Stimulated activated CD8-positive, alpha-beta memory T cell treated with anti-CD3 and anti-CD28 coated beads, Interleukin-7, amount 100 ng/mL, for 4 hours (primary cell): ENCODE measurements around the gene GAREM2.

Source experiments
- DNase-seq, 2 donors: peaks; one replicate each; pipeline ENCODE4 v3.0.0-alpha.2; 2020; ENCODE audit warnings: low read depth in 2 of 2

GAREM2 gene

GRCh38 chr2:26169681-26170414 is 3.0 kb upstream of the GAREM2 start:
- DNase-seq: no peak

- DNase-seq: no peak
These were observed 2.1 kb upstream of the GAREM2 start for GRCh38 chr2:26170795-26171194.

DNA sequence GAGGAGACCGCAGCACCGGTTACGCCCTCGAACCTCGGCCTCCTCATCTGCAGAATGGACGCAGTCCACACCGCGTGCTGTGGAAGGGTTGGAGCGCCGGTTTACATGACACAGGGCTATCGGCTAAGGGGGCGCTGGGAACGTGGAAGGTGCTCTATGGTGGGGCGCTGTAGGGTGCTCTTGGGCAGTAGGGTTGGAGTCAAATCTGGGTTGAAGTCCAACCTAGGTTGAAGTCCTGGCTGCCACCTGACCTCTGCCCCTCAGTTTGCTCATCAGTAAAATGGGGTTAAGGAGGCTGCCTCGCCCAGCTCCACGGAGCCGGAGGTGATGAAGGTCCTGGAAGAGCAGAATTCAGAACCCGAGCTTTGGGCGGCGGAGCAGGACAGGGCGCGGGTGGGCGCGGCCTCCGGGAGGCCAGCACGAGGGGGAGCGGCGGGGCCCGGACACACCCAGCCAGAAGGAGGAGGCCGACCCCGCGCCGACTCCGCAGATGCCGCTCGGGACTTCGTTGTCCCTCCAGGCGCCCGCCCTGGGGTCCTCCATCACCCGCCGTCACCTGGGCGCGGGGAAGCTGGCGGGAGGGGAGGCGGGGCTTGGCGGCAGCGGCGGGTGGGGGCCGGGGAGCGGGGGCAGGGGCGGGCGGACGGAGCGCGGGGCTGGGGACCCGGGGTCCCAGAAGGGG is 558 bp upstream of the GAREM2 start:
- no peak for DNase-seq

GRCh38 chr2:26173776-26174482 is 1.0 kb downstream of the GAREM2 start:
- DNase-seq: no peak

- no peak for DNase-seq
These were observed 2.0 kb downstream of the GAREM2 start for GRCh38 chr2:26174691-26175465.

GRCh38 chr2:26175466-26176278 is 2.8 kb downstream of the GAREM2 start:
- no peak for DNase-seq

- DNase-seq: no peak
These were observed 3.4 kb downstream of the GAREM2 start for GRCh38 chr2:26176279-26176615.

DNA sequence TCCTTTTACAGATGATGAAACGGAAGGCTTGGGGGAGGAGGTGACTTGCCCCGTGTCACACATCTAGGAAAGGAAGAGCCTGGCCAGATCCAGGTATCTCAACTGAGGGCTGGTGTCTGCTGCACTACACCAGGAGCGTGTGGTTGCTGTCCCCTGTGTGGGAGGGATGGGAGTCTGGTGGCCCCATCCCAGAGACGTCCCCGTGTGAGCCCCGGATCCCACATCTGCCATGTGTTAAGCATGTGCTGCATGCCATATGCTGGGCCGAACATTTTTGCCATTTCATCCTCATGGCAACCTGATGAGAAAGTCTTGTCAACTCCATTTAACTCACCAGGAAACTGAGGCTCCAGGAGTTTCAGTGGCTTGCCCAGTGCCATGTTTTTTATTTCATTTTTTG is 4.2 kb downstream of the GAREM2 start:
- DNase-seq: no peak

GRCh38 chr2:26178246-26178645 is 5.4 kb downstream of the GAREM2 start:
- DNase-seq: no peak

DNA sequence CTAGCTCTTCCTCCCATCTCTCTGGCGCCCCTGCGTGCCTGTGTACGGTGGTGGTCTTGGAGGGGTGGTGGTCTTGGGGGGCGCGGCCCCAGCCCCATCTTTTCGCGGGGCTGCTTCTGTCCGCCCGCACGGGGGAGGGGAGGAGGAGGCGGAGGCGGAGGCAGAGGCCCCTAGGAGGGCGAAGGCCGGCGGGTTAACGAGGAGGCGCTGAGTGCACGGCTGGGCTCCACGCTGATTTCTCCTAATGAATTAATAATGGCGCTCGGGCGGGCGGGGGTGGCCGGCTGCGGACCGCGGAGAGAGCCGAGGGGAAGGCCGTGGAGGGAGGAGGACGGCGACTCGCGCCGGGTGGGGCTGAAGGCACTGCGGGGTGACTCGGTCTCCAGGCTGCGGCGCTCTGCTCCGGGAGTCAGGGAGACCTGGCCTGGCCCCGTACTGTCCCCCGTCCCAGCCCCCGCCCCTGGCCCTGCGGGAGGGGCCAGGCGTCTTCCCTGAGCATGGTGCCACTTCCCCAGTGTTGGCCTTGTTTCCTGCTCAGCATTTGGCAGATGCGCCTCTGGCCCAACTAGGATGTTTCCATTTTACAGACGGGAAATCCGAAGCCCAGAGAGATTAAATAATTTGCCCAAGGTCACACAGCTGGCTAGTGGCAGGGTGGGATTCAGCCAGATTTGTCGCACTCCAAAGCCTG is 6.0 kb downstream of the GAREM2 start:
- DNase-seq: no peak

GRCh38 chr2:26179446-26179913 is 6.6 kb downstream of the GAREM2 start:
- DNase-seq: no peak

DNA sequence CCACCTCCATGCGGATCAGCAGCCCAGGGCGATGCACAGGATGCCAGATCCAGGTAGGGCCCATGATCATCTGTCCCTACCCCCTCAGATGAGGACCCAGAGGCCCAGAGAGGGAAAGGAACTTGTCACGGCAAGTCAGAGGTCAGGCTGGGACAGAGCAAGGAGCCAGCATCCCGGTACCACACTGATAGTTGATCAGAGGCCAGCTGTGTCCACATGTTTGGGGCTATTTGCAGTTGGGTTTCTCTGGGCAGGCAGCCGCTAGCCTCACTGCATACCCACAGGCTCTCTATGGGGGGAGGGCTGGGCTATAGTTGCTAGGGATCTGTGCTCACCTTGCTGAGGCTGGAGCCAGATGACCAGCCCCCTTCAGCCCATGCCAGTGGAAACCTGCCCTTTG is 9.6 kb downstream of the GAREM2 start:
- DNase-seq: no peak

DNA sequence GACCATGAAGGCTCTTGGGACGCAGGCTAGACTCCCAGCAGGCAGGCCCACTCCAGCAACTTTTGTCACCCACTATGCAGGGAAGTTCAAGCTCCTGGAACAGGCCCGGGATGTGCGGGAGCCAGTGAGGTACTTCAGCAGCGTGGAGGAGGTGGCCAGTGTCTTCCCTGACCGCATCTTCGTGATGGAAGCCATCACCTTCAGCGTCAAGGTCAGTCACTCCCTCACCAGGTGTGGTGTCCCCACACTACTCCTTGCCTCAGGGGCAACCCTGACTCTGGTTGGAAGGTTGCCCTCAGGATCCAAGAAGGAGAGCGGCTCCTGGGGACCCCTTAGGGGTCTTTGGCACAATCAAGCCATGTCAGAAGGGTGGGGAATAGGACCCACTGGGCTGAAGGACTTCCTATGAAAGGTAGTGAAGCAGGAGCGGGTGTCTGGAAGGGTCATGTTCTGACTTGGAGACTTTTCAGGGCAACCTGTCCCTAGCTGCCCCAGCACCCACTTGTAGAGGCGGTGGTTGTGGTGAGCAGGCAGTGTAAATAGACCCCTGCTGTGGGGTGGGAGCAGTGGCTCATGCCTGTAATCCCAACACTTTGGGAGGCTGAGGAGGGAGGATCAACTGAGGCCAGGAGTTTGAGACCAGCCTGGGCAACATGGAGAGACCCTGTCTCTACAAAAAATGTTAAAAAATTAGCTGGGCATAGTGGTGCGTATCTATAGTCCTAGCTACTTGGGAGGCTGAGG is 10.2 kb downstream of the GAREM2 start:
- no peak for DNase-seq

DNA sequence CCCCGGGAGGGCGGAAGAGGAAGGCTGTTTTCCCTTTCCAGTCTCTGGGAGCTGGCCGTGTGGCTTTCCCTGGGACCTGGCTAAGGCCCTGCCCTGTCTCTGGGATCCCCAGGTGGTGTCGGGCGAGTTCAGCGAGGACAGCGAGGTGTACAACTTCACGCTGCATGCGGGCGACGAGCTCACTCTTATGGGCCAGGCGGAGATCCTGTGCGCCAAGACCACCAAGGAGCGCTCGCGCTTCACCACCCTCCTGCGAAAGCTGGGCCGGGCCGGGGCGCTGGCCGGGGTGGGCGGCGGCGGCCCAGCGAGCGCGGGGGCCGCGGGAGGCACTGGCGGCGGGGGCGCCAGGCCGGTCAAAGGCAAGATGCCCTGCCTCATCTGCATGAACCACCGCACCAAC is 11.2 kb downstream of the GAREM2 start:
- no peak for DNase-seq

DNA sequence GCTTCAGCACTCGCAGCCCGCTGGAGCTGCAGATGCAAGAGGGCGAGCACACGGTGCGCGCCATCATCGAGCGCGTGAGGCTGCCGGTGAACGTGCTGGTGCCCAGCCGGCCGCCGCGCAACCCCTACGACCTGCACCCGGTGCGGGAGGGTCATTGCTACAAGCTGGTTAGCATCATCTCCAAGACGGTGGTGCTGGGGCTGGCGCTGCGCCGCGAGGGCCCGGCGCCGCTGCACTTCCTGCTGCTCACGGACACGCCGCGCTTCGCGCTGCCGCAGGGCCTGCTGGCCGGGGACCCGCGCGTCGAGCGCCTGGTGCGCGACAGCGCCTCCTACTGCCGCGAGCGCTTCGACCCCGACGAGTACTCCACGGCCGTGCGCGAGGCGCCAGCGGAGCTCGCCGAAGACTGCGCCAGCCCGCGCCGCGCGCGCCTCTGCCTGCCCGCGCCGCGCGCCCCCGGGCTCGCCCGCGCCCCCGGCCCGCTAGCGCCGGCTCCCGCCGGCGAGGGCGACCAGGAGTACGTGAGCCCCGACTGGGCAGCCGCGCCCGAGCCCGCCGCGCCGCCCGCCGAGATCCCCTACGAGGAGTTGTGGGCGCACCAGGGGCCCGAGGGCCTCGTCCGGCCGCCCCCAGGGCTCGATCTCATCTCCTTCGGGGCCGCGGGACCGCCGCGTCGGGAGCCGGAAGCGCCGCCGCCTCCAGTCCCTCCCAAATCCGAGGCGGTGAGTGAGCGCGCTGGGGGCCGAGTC is 11.8 kb downstream of the GAREM2 start:
- peak; percentile 39 to 82 for DNase-seq

DNA sequence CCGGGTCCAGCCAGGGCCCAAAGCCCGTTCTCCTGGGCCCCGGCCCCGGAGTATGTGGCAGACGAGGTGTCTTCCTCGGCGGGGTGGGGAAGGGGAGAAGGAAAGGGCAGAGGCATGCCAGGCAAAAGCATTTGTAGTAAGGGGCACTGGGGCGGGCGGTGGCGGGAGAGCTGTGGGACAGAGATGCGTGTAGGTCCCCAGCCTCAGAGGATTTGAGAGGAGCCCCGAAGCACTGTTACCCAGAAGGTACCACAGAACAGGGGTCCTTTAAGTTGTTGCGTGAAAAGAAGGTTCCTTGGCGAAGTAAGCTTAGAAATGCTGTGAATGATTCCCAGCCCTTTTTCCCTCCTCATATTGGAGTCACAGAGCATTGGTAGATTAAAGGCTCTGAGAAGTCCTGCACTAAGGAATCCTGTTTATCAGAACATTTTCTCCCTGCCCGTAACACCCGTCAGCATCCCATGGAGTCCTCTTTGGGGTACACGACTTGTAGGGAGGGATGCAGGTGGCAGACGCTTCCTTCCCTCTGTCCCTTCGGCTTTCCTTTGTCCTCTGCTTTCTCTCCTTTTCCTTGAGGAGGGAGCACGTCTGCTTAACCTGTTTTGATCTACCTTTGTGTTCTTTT is 12.5 kb downstream of the GAREM2 start:
- DNase-seq: no peak

DNA sequence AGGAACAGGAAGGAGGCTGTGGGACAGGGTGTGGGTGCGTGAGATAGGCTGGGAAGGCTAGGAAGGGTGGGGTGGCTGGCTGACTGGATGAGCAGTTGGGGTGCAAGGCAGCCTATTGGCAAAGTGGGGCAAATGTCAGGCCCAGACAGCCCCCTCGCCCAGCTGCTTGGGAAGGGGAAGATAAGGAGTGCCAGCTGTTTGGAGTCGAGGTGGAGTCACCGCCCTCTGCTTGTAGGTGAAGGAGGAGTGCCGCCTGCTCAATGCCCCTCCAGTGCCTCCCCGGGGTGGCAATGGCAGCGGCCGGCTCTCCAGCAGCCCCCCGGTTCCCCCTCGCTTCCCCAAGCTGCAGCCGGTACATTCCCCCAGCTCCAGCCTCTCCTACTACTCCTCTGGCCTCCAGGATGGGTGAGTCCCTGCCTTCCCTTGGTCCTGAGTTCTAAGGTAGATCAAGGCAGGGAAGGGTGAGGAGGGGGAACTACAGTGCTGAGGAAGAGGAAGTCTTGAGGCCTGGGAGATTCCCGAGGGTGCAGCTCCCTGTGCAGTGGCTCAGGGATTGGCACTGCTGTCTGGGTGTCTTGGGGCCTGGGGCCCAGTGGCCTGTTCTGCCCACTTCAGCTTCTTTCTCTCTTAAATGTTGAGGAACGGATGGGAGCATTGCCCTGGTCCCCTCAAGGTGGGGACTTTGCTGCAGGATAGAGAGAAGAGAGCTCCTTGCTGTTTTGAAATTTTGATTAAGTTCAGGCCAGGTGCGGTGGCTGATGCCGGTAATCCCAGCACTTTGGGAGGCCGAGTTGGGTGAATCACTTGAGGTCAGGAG is 13.3 kb downstream of the GAREM2 start:
- DNase-seq: no peak

DNA sequence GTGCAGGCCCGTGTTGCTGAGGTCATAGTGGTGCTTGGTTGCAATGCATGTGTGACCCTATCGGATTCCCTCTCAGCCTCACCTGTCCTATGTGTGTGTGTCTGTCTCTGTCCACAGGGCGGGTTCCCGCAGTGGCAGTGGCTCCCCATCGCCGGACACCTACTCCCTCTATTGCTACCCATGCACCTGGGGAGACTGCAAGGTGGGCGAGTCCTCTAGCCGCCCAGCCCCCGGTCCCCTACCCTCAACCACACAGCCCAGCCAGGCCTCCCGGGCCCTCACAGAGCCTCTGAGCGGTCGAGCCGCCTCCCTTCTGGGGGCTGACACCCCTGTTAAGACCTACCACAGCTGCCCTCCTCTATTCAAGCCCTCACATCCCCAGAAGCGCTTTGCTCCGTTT is 14.2 kb downstream of the GAREM2 start:
- DNase-seq: no peak
